ENCODE results near the gene DENND1A.

The DENND1A gene

DNA sequence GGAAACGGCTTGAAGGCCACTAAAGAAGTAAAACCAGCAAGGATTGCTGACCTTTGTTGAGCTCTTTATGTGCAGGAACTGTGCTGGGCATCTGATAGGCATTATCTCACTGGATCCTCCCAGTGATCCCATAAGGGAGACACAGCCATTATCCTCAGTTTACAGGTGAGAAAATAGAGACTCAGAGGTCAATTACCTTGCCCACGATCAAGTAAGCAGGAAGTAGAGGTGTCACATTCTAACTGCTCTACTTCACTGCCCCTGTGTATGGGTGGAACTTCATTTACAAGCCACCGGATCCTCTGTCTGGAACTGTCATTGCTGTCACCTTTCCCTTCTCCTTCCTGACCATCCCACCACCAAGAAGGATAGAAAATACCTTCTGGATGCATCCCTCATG, 325.1 kb downstream of the DENND1A start:
- DNase-seq, result no peak

DNA sequence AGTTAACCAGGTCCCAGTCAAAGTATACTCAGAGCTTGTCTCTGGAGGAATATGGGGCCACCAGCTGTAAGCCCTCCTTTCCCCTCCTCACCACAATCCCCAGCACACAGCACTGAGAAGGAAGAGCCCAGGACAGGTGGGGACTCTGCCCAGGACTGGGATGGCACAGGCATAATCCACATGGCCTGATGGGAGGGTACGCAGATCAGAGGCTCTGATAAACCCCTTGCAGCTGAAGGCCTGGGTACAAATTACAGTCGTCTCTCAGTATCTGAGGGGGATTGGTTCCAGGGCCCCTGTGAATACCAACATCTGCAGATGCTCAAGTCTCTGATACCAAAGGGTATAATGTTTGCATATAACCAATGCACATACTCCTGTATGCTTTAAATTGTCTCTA, 328.1 kb downstream of the DENND1A start:
- DNase-seq, result no peak

DNA sequence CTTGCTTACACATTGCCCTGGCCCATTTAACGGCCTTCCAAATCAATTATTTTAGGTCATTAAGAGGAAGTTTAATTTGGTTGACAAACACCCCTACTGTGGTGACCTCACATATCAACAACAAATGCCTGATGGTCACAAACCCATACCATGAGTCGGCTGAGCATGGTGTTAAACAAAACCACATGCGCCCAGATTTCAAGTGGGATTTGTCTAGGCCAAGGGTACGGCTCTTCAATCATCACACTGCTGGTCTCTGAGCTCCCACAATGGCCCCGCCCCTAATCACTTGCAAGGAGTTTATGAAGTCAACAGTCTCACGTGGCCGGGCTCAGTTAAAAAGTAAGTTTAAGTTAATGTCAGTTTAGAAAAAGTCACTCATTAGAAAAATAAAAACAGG, 330.1 kb downstream of the DENND1A start:
- no peak for DNase-seq

DNA sequence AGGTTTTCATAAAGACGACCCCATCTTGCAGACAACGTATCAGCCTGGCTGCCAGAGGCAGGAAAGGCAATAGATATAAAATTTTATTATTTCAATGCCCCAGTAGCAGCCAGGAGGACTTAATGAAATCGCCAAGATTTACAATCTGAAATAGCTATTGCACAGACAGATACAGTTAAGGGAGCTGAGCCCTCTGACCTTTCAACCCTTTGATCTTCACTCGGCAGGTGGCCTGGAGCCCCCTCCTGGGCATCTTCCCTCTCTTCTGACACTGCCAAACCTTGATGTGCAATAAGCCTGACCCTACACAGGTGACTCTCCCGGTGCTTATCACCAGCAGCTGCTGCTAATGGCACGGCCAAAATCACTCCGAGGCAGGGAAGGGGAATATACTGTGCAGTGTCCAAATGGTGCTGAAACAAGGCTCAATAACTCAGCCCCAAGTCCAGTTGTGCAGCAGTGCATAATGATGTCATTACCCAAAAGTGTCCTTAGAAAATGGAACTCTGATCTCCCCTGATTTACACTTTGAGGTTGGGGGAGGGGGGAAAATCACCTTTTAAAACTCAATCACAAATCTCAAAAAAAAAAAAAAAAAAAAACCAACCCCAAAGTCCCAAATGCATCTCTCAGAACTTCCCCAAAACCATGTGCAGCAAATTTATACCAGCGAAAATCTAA, 331.9 kb downstream of the DENND1A start:
- no peak for DNase-seq

DNA sequence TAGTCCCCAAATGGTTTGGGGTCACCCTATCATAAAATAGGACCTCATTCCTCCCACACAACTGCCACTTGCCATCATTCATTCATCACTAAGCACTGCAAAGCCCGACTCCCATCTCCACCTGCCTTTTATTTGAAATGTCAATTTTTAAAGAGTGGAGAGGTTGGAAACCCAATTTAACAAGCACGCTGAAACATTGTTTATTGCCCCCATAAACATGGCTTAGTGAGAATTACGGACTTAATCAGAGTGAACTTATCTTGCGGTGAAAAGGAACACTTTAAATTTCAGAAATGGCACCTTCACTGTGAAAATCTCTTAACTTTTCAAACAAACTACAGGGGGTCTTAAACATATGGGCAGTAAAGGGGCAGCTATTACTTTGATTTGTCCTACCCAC, 332.9 kb downstream of the DENND1A start:
- DNase-seq, result no peak

GRCh38 chr9:123591283-123591682, 338.6 kb downstream of the DENND1A start:
- DNase-seq, result no peak

DNA sequence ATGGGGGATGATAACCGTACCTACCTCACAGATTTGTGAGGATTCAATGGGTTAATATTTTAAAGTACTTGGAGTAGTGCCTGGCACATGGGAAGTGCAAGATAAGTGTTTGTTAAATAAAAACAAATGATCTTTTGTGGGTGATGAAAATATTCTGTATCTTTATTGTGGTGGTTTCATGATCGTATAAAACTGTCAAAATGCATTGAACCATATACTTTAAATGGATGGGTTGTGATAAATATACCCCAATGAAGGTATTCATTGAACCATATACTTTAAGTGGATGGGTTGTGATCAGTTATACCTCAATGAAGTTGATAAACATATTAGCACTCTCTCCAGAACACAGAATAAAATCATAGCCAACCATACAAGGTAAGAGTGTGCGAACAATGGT, 339.4 kb downstream of the DENND1A start:
- DNase-seq, result no peak

DNA sequence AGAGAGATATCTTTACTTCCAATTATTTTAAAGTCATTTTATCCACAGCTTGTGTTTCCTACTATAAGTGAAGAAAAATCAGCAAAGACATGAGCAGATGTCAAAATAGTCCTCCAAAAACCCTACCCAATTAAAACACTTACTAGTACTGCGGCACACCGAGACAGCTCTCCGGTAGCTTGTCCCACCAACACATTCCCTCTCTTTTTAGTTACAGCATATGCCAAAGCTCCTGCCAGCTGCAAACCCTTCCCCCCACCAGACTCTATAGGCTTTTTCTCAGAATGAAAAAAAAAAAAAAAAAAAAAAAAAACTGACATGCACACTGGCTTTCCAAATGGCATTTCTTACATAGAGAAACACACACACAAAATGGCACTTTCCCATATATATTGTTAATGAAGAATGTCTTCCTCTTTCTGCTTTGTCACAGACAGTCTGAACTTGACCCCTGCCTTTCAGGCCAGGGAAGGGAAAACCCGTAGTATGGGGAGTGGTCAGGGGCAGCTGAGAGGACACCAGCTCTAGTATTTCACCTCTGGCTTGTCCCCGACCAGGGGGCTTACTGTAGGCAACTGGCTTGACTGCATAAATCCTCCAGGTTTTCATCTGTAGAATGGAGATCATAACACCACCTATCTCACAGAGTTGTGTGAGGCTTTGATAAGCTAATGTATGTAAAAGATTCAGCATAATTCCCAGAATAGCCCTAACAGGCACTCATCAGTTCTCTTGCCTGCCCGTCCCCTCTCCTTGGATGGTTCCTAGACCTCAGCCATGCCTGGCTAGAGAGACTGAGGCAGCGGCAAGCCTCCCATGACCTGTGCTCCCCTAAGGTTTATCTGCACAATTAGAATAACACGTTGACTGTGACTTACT, 340.3 kb downstream of the DENND1A start:
- no peak for DNase-seq

- DNase-seq, result no peak
Measured at GRCh38 chr9:123586275-123586674, 343.7 kb downstream of the DENND1A start.

- DNase-seq, result no peak
Measured at GRCh38 chr9:123584202-123585176, 345.4 kb downstream of the DENND1A start.

DNA sequence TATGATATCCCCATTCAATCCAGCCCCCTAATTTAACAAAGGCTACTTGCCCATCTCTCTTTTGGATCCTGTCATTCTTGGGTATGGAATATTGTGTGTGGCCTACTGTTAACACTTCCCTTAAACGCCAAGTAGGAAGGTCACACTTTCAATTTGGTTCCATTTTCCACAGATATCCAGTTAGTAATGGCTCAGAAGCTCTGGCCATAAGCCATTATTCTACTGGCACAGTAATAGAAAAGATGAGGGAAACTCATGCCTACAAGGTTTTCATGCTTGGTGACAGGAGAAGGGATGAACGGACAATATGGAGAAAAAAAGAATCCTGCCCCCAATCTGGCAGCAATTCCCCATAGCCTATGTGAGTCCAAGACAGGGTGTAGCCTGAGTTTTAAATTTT, 346.3 kb downstream of the DENND1A start:
- DNase-seq, result no peak

- no peak for DNase-seq
Measured at GRCh38 chr9:123571240-123571639, 358.7 kb downstream of the DENND1A start.

DNA sequence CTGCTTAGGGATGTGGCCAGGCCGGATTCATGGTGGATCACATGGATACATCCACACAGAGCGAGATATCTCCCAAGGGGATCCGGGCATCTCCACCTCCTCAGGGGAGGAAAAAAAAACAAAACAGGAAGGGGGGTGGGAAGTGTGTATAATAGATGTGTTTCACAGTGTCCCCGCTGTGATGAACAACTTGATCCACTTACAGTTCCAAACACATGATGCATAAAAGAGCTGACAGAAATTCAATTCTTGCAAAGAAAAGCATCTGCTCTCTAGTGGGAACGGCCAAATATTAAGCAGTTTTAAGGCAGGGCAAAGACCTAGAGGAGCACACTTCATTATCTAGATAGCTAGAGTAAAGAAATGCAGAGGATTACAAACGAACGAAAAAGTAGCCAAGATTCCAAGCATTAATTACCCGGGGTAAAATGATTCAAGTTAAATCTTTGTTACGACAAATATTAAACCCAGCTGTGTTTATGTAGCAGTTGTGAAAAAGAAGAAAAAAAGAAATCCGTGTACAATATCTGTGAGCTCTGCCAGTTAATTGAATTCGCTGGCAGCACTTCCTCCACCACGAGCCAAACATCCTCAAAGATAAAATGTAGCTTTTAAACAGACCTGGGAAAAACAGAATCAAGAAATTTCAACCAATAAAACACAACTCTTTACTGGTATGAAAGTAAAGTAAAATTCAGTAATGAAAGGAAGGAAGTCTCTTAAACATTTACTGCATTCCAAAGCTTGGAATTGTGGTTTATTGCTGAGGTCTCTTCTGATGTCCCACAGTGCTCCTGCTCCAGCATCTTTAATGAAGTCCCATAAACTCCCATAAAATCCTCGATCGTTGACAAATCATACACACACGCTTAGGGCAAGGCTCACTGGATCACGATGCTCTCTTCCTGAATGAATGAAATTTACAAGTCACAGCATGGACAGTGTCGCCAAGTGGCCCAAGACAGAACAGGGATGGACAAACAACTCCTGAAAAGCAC, 360.9 kb downstream of the DENND1A start:
- no peak for DNase-seq

DNA sequence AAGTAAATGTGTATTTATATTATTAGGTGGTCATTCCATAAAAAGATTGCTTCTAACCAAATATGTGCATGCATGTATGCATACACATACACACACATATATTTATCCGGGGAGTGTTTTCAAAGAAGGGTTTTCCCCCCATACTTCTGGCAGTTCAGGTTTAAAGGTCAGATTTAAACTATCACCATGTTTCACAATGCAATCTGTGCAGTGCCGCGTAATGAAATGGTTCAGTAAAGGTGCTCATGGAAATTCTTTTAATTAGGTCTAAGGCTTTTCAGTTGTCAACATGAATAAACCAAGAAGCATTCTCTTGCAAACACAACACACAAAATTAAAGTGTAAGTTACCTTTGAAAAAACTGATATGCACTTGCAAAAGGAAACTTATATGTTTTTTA, 362.9 kb downstream of the DENND1A start:
- DNase-seq, result no peak

- DNase-seq, result no peak
Measured at GRCh38 chr9:123564652-123565051, 365.3 kb downstream of the DENND1A start.

GRCh38 chr9:123562844-123563346, 367.0 kb downstream of the DENND1A start:
- peak; percentile 59 for DNase-seq

- DNase-seq, result no peak
Measured at GRCh38 chr9:123561046-123561445, 368.9 kb downstream of the DENND1A start.

- DNase-seq, result no peak
Measured at GRCh38 chr9:123556464-123557435, 373.2 kb downstream of the DENND1A start.

DNA sequence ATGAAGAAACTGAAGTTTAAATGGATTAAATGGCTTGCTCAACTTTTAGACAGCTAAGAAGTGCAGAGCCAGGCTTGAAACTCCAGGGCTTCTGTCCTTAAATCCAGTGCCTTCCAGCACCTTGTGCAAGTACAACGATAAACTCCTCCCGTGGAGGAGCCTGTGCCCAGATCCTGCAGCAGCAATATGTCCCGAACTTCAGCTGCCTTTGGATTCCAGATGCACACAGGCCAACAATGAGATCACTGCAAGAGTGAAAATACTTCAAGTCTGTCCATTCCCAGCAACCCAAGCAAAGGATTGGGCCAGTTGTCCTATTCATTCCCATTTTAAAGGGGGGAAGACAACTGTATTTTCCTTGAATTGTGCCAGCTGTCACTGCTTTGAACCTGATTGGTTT, 374.3 kb downstream of the DENND1A start:
- no peak for DNase-seq

DNA sequence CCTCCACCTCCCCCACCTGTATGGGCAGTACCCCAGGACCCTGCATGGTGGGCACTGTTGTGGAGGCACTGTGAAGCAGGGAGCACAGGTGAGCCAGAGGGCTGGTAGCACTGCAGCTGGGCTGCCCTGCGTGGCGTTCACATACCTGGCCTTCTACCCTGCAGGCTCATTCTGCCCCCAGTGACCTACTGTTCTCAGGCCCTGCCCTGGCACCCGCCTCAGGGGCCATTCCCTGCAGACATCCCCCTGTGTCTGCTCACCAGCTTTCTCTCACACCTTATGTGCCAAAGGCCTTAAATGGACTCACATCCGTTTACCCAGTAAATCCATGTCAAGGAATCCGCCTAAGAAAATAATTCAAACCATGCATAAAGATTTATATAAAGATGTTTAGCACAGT, 377.4 kb downstream of the DENND1A start:
- DNase-seq, result no peak

Measured in activated CD4-positive, alpha-beta T cell treated with anti-CD3 and anti-CD28 coated beads, Interleukin-2, Interleukin-6, amounts not matched to agents 100 ng/mL and 50 ng/mL, durations not matched to agents 16 hours and 8 hours (primary cell).